GM21423 (cell line): ENCODE data around the gene CDK5RAP2.
"Not testable (repeated sequence)": the region's sequence is repeated elsewhere in the genome, so short reads cannot be mapped to it uniquely, and the experiment has no call there.

Experiments used
- ATAC-seq: cut with Tn5 transposase; IDR thresholded peaks from one replicate; pipeline ENCODE4 v1.9.1; 2021; ENCODE audit warnings: mild to moderate bottlenecking, moderate library complexity; ENCODE audit not compliant: unreplicated experiment

CDK5RAP2 gene

GRCh38 chr9:120474591-120475243 is 105.2 kb downstream of the CDK5RAP2 start:
- ATAC-seq: no peak

- ATAC-seq: no peak
Observed at GRCh38 chr9:120473608-120474007, 106.4 kb downstream of the CDK5RAP2 start.

- ATAC-seq: no peak
Observed at GRCh38 chr9:120465685-120466407, 114.1 kb downstream of the CDK5RAP2 start.

GRCh38 chr9:120464887-120465421 is 115.0 kb downstream of the CDK5RAP2 start:
- no peak for ATAC-seq

- no peak for ATAC-seq
Observed at GRCh38 chr9:120464176-120464886, 115.6 kb downstream of the CDK5RAP2 start.

- ATAC-seq: no peak
Observed at GRCh38 chr9:120463765-120464164, 116.2 kb downstream of the CDK5RAP2 start.

- not testable (repeated sequence) for ATAC-seq
Observed at GRCh38 chr9:120461677-120462076, 118.3 kb downstream of the CDK5RAP2 start.

GRCh38 chr9:120456218-120456617 is 123.7 kb downstream of the CDK5RAP2 start:
- no peak for ATAC-seq

GRCh38 chr9:120454467-120454866 is 125.5 kb downstream of the CDK5RAP2 start:
- no peak for ATAC-seq

GRCh38 chr9:120453792-120454191 is 126.2 kb downstream of the CDK5RAP2 start:
- ATAC-seq: no peak

- no peak for ATAC-seq
Observed at GRCh38 chr9:120452631-120453030, 127.3 kb downstream of the CDK5RAP2 start.

- no peak for ATAC-seq
Observed at GRCh38 chr9:120450916-120451315, 129.1 kb downstream of the CDK5RAP2 start.

GRCh38 chr9:120449566-120449965 is 130.4 kb downstream of the CDK5RAP2 start:
- no peak for ATAC-seq

GRCh38 chr9:120447959-120448500 is 131.9 kb downstream of the CDK5RAP2 start:
- no peak for ATAC-seq

- no peak for ATAC-seq
Observed at GRCh38 chr9:120446671-120447070, 133.3 kb downstream of the CDK5RAP2 start.

- ATAC-seq: no peak
Observed at GRCh38 chr9:120443976-120444375, 136.0 kb downstream of the CDK5RAP2 start.

GRCh38 chr9:120443489-120443888 is 136.5 kb downstream of the CDK5RAP2 start:
- ATAC-seq: no peak

GRCh38 chr9:120442308-120442995 is 137.5 kb downstream of the CDK5RAP2 start:
- ATAC-seq: no peak

- no peak for ATAC-seq
Observed at GRCh38 chr9:120441426-120442307, 138.3 kb downstream of the CDK5RAP2 start.

- no peak for ATAC-seq
Observed at GRCh38 chr9:120440791-120441190, 139.2 kb downstream of the CDK5RAP2 start.
